ENCODE results near the gene ABCC6. TPM values are rescaled to one million over a fixed set of nuclear protein-coding genes. Genes with fewer than 3 reads are reported as not detected.

The ABCC6 gene
- total RNA-seq, 1 experiment from 2014 or later, result 2.7 TPM

- POLR2A ChIA-PET, result no interaction called here
- H3K4me1 ChIP-seq (ENCODE audit: control insufficient read depth in 1 of 2, insufficient read depth in 2 of 2, low read length in 2 of 2), result 0 out of 4 replicates have a peak, but pooled peaks cover 0 to 3% of the 10 kb centered on the region in 2 experiments
- intact Hi-C loops (cut with micrococcal nuclease), result loop anchor here (10.0 kb wide), 1 partner anchor 420 kb away; no protein-coding TSS in a partner anchor
- no peaks in the 10 kb centered on the region for H3K27me3 ChIP-seq (ENCODE audit: insufficient read depth, low read length)
- RAD21 ChIA-PET (ENCODE audit: low non-redundant PET in 1 of 2, low total read pairs in 2 of 2, uncharacterized antibody in 2 of 2, unreplicated experiment in 2 of 2), result no interaction called here
- peaks cover 5 to 8% of the 10 kb centered on the region in 2 experiments; a peak in 2 of 4 replicates for H3K9me3 ChIP-seq (ENCODE audit: control insufficient read depth in 1 of 2, insufficient read depth in 1 of 2, low read depth in 1 of 2, low read length in 2 of 2)
- H3K4me2 ChIP-seq (ENCODE audit: low read length), result no peak overlapping the region
- H3K4me3 ChIP-seq (replicated peaks in 1 of 2; ENCODE audit: low read depth in 1 of 2, low read length in 2 of 2), result no peak overlapping the region
- no peak for ATAC-seq
- H3K27ac ChIP-seq (ENCODE audit: low read depth, low read length), result no peak overlapping the region
- no TSS peak for BruUV-seq (replicated peaks)
- no peaks in the 10 kb centered on the region for H3K9me2 ChIP-seq (ENCODE audit: insufficient read depth)
- H3K9ac ChIP-seq (ENCODE audit: low read length), result no peak overlapping the region
- H4K20me1 ChIP-seq (ENCODE audit: insufficient read depth), result no peaks in the 10 kb centered on the region
- H3K79me2 ChIP-seq (ENCODE audit: insufficient read depth, low read length), result no peaks in the 10 kb centered on the region
- peaks cover 31 to 60% of the 10 kb centered on the region in 2 experiments for H3K36me3 ChIP-seq (ENCODE audit: control insufficient read depth in 1 of 2, insufficient read depth in 2 of 2, low read length in 2 of 2)
- no peak overlapping the region for H2AFZ ChIP-seq (ENCODE audit: low read depth, low read length, poor library complexity, severe bottlenecking)
- DNase-seq (ENCODE audit: low read depth, low spot score), result no peak
- TF ChIP-seq RAD21 (IDR thresholded peaks at IDR 0.05; ENCODE audit: low read depth), result no peak
- no peak for TF ChIP-seq FOSL1 (IDR thresholded peaks at IDR 0.05; ENCODE audit: low read depth)
- no peak for TF ChIP-seq SP1 (IDR thresholded peaks at IDR 0.05; ENCODE audit: low read depth)
- no peak for TF ChIP-seq MAX (IDR thresholded peaks at IDR 0.05)
- TF ChIP-seq CBX3 (IDR thresholded peaks at IDR 0.05; ENCODE audit: low read depth), result no peak
- TF ChIP-seq SRF (IDR thresholded peaks at IDR 0.05; ENCODE audit: low read depth), result no peak
- no peak for TF ChIP-seq POLR2A (IDR thresholded peaks at IDR 0.05; ENCODE audit: borderline replicate concordance, extremely low read depth, insufficient read depth, insufficient read length)
- no peak for TF ChIP-seq CTCF (IDR thresholded peaks at IDR 0.05 in 2 of 3, conservative IDR thresholded peaks at IDR 0.05 in 1 of 3; ENCODE audit: borderline replicate concordance in 1 of 3, insufficient read depth in 1 of 3, low read depth in 2 of 3, low read length in 2 of 3)
- no peak for TF ChIP-seq SIN3A (IDR thresholded peaks at IDR 0.05; ENCODE audit: low read depth)
- TF ChIP-seq ZFX (IDR thresholded peaks at IDR 0.05), result no peak
- TF ChIP-seq TCF7L2 (IDR thresholded peaks at IDR 0.05; ENCODE audit: borderline replicate concordance, extremely low read depth, insufficient read depth, insufficient read length), result no peak
- TF ChIP-seq ZNF274 (IDR thresholded peaks at IDR 0.05; ENCODE audit: low read depth, low read length), result no peak
- no peak for TF ChIP-seq EZH2 (IDR thresholded peaks at IDR 0.05)
- TF ChIP-seq REST (IDR thresholded peaks at IDR 0.05; ENCODE audit: low read depth), result no peak
- TF ChIP-seq ELF1 (IDR thresholded peaks at IDR 0.05; ENCODE audit: borderline replicate concordance, low read depth), result no peak
- TF ChIP-seq EZH2phosphoT487 (IDR thresholded peaks at IDR 0.05; ENCODE audit: borderline replicate concordance), result no peak
- no peak for TF ChIP-seq ATF3 (IDR thresholded peaks at IDR 0.05)
- TF ChIP-seq YY1 (IDR thresholded peaks at IDR 0.05; ENCODE audit: extremely low read depth, insufficient replicate concordance, low read depth, low read length), result no peak
- TF ChIP-seq ZBTB33 (IDR thresholded peaks at IDR 0.05; ENCODE audit: extremely low read depth, insufficient replicate concordance, low read length), result no peak
- no peak for TF ChIP-seq JUND (IDR thresholded peaks at IDR 0.05)
- CTCF ChIA-PET, result interaction anchor here (0.7 kb wide), 1 partner anchor 250 kb away, joined by 3 read pairs; no protein-coding TSS in a partner anchor
These were observed 98.3 kb downstream of the ABCC6 start for GRCh38 chr16:16124974-16125373.

Measured in HCT116 (cell line).